T-helper 1 cell treated with Interleukin-12 subunit alpha and Interleukin-12 subunit beta and Interleukin-4 antibody, amounts not matched to agents 30 μg/mL and 1 μg/mL, for 36 hours (primary cell): Measurements from ENCODE around the gene PRR20A.
"Not testable (repeated sequence)": the region's sequence is repeated elsewhere in the genome, so short reads cannot be mapped to it uniquely, and the experiment has no call there.

Experiments
- H3K27ac Mint-ChIP-seq: one replicate; pipeline ENCODE4 v1.8.0; 2021; ENCODE audit warnings: mild to moderate bottlenecking, mixed read lengths
- H3K27me3 Mint-ChIP-seq: one replicate; pipeline ENCODE4 v1.8.0; 2021; ENCODE audit warnings: low read depth, mixed read lengths
- H3K36me3 Mint-ChIP-seq: one replicate; pipeline ENCODE4 v1.8.0; 2021; ENCODE audit warnings: low read depth, mixed read lengths
- H3K4me1 Mint-ChIP-seq: one replicate; pipeline ENCODE4 v1.8.0; 2021; ENCODE audit warnings: low read depth, mixed read lengths
- H3K4me3 Mint-ChIP-seq: one replicate; pipeline ENCODE4 v1.8.0; 2021; ENCODE audit warnings: mild to moderate bottlenecking, moderate library complexity, mixed read lengths
- H3K9me3 Mint-ChIP-seq: one replicate; pipeline ENCODE4 v1.8.0; 2021; ENCODE audit warnings: mixed read lengths

PRR20A gene

GRCh38 chr13:57140235-57140968, at the start of gene PRR20A:
PRR20A (plus strand) TSS chr13:57140918; CDS start chr13:57141305, 387 bp downstream.
- not testable (repeated sequence) for H3K4me1 Mint-ChIP-seq, H3K27ac Mint-ChIP-seq, H3K36me3 Mint-ChIP-seq, H3K27me3 Mint-ChIP-seq, H3K4me3 Mint-ChIP-seq, H3K9me3 Mint-ChIP-seq

DNA sequence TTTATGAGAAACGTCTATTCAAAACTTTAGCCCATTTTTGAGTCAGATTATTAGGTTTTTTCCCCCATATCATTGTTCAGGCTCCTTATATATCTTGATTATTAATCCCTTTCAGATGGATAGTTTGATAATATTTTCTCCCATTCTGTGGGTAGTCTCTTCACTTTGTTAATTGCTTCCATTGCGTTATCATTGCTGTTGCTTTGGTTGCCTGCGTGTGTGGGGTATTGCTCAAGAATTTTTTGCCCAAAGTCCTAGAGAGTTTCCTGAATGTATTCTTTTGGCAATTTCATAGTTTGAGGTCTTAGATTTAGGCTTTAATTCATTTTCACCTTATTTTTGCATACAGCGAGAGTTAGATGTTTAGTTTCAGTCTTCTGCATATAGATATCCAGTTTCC, 25.8 kb upstream of the PRR20A start:
- no peak overlapping the region for H3K27ac Mint-ChIP-seq
- H3K36me3 Mint-ChIP-seq: no peaks in the 10 kb centered on the region
- H3K4me1 Mint-ChIP-seq: no peaks in the 10 kb centered on the region
- H3K4me3 Mint-ChIP-seq: no peak overlapping the region
- H3K27me3 Mint-ChIP-seq: no peaks in the 10 kb centered on the region
- H3K9me3 Mint-ChIP-seq: peaks cover 37% of the 10 kb centered on the region

- H3K36me3 Mint-ChIP-seq: no peaks in the 10 kb centered on the region
- no peak overlapping the region for H3K27ac Mint-ChIP-seq
- H3K27me3 Mint-ChIP-seq: no peaks in the 10 kb centered on the region
- H3K4me1 Mint-ChIP-seq: no peaks in the 10 kb centered on the region
- peaks cover 5% of the 10 kb centered on the region for H3K9me3 Mint-ChIP-seq
- H3K4me3 Mint-ChIP-seq: no peak overlapping the region
Measured at GRCh38 chr13:57123681-57124080, 17.0 kb upstream of the PRR20A start.

GRCh38 chr13:57128909-57129308, 11.8 kb upstream of the PRR20A start:
- H3K4me1 Mint-ChIP-seq: no peaks in the 10 kb centered on the region
- peaks cover 23% of the 10 kb centered on the region for H3K9me3 Mint-ChIP-seq
- H3K27ac Mint-ChIP-seq: no peak overlapping the region
- no peaks in the 10 kb centered on the region for H3K27me3 Mint-ChIP-seq
- no peak overlapping the region for H3K4me3 Mint-ChIP-seq
- H3K36me3 Mint-ChIP-seq: no peaks in the 10 kb centered on the region

DNA sequence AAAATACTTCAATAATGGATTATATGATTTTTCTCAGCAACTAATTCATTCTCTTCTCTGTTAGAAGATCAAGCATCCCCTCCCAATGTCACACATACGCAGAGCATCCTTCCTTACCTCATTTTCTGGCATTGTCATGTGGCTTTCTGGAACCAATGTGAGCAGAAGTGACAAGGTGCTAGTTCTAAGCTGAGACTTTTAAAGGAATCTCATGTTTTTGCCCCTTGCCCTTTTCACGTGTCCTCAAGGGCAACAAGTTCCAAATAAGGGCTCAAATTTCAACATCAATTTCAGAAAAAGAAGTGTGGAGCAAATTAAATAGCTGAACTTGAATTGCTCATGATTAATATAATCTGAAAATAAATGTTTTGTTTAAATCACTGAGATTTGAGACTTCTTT, 4.6 kb upstream of the PRR20A start:
- Mint-ChIP-seq H3K27me3 (no peaks in the 10 kb centered on the region), H3K4me3 (no peak overlapping the region), H3K36me3 (no peaks in the 10 kb centered on the region), H3K27ac (no peak overlapping the region), H3K4me1 (no peaks in the 10 kb centered on the region), H3K9me3 (peaks cover 28% of the 10 kb centered on the region)

- Mint-ChIP-seq H3K4me3 (no peak overlapping the region), H3K27me3 (no peaks in the 10 kb centered on the region), H3K4me1 (no peaks in the 10 kb centered on the region), H3K36me3 (no peaks in the 10 kb centered on the region), H3K27ac (no peak overlapping the region), H3K9me3 (peaks cover 19% of the 10 kb centered on the region)
Measured at GRCh38 chr13:57137585-57137984, 3.1 kb upstream of the PRR20A start.

DNA sequence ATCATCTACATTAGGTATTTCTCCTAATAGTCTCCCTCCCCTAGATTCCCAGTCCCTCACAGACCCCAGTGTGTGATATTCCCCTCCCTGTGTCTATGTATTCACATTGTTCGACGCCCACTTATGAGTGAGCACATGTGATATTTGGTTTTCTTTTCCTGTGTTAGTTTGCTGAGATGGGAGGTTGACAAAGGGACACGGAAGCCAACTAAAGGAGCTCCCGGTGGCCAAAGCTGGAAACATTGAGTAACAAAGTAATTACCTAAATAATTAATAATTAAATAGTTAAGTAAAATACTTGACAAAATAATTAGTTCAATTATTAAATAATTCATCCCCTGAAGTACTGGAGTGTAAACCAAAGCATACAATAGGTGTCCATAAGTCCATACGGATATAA, 1.7 kb upstream of the PRR20A start:
- Mint-ChIP-seq H3K27me3 (no peaks in the 10 kb centered on the region), H3K4me1 (no peaks in the 10 kb centered on the region), H3K27ac (no peak overlapping the region), H3K4me3 (no peak overlapping the region), H3K9me3 (peaks cover 12% of the 10 kb centered on the region), H3K36me3 (no peaks in the 10 kb centered on the region)

GRCh38 chr13:57139781-57140180, 937 bp upstream of the PRR20A start:
- H3K9me3 Mint-ChIP-seq: peaks cover 10% of the 10 kb centered on the region
- H3K36me3 Mint-ChIP-seq, H3K4me1 Mint-ChIP-seq, H3K27me3 Mint-ChIP-seq, H3K27ac Mint-ChIP-seq, H3K4me3 Mint-ChIP-seq: not testable (repeated sequence)

GRCh38 chr13:57147188-57147587, 6.5 kb downstream of the PRR20A start, which contains the start of gene PRR20B:
PRR20B (plus strand) TSS chr13:57147488; CDS start chr13:57147875, 387 bp downstream.
- not testable (repeated sequence) for H3K4me3 Mint-ChIP-seq, H3K27me3 Mint-ChIP-seq, H3K9me3 Mint-ChIP-seq, H3K4me1 Mint-ChIP-seq, H3K27ac Mint-ChIP-seq, H3K36me3 Mint-ChIP-seq

DNA sequence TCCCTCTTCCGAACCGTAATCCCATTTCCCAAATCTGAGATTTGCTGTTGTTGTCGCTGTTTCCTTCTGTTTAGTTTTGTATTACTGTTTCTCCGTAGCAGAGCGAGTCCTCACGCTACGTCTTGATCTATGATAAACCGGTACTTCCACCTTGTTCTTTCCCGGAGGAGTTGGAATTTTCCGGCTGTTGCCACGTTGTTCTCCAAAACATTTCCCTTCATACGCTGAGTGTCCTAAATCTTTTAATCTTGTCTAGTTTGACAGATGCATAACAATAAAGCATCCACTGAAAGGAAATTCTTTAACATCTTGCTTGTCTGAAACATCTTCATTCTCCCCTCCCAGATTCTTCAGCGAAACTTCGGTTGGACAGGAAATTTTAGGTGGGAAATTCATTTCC, 7.4 kb downstream of the PRR20A start:
- H3K36me3 Mint-ChIP-seq, H3K9me3 Mint-ChIP-seq, H3K4me1 Mint-ChIP-seq, H3K27me3 Mint-ChIP-seq, H3K4me3 Mint-ChIP-seq, H3K27ac Mint-ChIP-seq: not testable (repeated sequence)

DNA sequence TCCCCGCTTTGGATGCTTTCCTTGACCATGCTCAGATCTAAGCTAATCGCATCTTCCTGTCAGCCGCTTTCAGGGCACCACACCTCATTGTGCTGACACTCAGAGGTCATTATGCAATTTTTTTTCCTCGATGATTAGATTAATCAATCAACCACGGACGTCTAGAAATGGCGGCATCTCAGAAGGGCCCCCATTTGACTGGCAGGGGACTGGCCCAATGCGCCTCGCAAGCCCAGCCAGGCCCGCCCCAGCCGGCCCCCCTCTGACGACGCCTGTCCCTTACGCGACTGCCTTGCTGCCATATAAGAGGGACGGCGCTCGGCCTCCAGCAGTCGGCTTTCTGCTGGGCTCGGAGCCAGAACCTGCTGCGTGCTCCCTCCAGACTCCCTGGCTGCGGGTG, 13.0 kb downstream of the PRR20A start, which contains the start of gene PRR20C:
TSS of gene PRR20C (plus strand) at position 301 of the 400 bp plus-strand sequence. CDS start 387 bp downstream, outside the sequence.
- not testable (repeated sequence) for H3K9me3 Mint-ChIP-seq, H3K4me1 Mint-ChIP-seq, H3K4me3 Mint-ChIP-seq, H3K27me3 Mint-ChIP-seq, H3K27ac Mint-ChIP-seq, H3K36me3 Mint-ChIP-seq

DNA sequence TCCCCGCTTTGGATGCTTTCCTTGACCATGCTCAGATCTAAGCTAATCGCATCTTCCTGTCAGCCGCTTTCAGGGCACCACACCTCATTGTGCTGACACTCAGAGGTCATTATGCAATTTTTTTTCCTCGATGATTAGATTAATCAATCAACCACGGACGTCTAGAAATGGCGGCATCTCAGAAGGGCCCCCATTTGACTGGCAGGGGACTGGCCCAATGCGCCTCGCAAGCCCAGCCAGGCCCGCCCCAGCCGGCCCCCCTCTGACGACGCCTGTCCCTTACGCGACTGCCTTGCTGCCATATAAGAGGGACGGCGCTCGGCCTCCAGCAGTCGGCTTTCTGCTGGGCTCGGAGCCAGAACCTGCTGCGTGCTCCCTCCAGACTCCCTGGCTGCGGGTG, 19.6 kb downstream of the PRR20A start, which contains the start of gene PRR20D:
TSS of gene PRR20D (plus strand) at position 301 of the 400 bp plus-strand sequence. CDS start 387 bp downstream, outside the sequence.
- not testable (repeated sequence) for H3K4me3 Mint-ChIP-seq

GRCh38 chr13:57166897-57167296, 26.2 kb downstream of the PRR20A start, which contains the start of gene PRR20E:
PRR20E (plus strand) TSS chr13:57167197; CDS start chr13:57167584, 387 bp downstream.
- not testable (repeated sequence) for H3K9me3 Mint-ChIP-seq, H3K4me3 Mint-ChIP-seq, H3K36me3 Mint-ChIP-seq, H3K27me3 Mint-ChIP-seq, H3K4me1 Mint-ChIP-seq, H3K27ac Mint-ChIP-seq

More for the DNA sequence above, 19.6 kb downstream of the PRR20A start, which contains the start of gene PRR20D:
- not testable (repeated sequence) for H3K4me1 Mint-ChIP-seq, H3K27ac Mint-ChIP-seq, H3K27me3 Mint-ChIP-seq, H3K9me3 Mint-ChIP-seq, H3K36me3 Mint-ChIP-seq

GRCh38 chr13:57191667-57192066, 50.9 kb downstream of the PRR20A start:
- no peak overlapping the region for H3K27ac Mint-ChIP-seq
- H3K4me3 Mint-ChIP-seq: no peak overlapping the region
- no peaks in the 10 kb centered on the region for H3K4me1 Mint-ChIP-seq
- peaks cover 3% of the 10 kb centered on the region for H3K9me3 Mint-ChIP-seq
- no peaks in the 10 kb centered on the region for H3K36me3 Mint-ChIP-seq
- H3K27me3 Mint-ChIP-seq: no peaks in the 10 kb centered on the region
